ENCODE results near the gene UTP15.

Gene UTP15

DNA sequence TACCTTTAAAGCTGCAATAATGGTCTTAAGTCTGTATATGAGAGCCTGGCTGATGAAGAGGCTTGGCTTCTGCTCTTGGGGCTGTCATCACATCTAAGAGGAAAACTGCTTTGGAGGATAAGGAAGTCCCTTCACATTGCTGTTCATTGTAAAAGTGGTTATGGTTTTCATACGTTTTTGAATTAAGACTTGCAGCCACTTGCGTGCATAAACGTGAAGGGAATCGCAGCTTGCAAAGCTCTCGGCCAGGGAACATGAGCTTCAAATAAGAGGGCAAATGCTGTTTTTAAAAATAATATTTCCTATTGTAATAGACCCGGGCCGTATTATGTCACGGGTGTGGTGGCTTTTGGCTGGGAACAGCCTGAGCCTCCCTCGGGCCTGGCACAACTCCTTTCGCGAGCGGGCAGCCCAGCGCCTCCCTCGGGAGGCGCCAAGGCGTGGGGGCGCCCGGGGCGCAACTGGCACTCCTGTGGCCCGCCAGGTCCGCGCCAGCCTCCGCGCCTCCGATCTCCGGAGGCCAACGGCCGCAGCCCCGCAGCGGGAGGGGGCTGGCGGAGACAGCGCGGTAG, 59.9 kb downstream of the UTP15 start:
- TF ChIP-seq, protein P1, sequence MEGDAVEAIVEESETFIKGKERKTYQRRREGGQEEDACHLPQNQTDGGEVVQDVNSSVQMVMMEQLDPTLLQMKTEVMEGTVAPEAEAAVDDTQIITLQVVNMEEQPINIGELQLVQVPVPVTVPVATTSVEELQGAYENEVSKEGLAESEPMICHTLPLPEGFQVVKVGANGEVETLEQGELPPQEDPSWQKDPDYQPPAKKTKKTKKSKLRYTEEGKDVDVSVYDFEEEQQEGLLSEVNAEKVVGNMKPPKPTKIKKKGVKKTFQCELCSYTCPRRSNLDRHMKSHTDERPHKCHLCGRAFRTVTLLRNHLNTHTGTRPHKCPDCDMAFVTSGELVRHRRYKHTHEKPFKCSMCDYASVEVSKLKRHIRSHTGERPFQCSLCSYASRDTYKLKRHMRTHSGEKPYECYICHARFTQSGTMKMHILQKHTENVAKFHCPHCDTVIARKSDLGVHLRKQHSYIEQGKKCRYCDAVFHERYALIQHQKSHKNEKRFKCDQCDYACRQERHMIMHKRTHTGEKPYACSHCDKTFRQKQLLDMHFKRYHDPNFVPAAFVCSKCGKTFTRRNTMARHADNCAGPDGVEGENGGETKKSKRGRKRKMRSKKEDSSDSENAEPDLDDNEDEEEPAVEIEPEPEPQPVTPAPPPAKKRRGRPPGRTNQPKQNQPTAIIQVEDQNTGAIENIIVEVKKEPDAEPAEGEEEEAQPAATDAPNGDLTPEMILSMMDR (IDR thresholded peaks at IDR 0.05; ENCODE audit: insufficient read depth, low read length, poor library complexity, severe bottlenecking), result no peak
- Histone ChIP-seq H3K27me3 (replicated peaks; ENCODE audit: control insufficient read depth, insufficient read depth, low read length) (no peaks in the 10 kb centered on the region; the same call in 1 of the 2 replicates), H3K4me3 (replicated peaks; ENCODE audit: low read depth, low read length) (peak overlapping the region; percentile 54), H3K36me3 (ENCODE audit: control insufficient read depth, insufficient read depth, low read length) (no peaks in the 10 kb centered on the region)
- no peak for DNase-seq (ENCODE audit: extremely low read depth, insufficient read length)

DNA sequence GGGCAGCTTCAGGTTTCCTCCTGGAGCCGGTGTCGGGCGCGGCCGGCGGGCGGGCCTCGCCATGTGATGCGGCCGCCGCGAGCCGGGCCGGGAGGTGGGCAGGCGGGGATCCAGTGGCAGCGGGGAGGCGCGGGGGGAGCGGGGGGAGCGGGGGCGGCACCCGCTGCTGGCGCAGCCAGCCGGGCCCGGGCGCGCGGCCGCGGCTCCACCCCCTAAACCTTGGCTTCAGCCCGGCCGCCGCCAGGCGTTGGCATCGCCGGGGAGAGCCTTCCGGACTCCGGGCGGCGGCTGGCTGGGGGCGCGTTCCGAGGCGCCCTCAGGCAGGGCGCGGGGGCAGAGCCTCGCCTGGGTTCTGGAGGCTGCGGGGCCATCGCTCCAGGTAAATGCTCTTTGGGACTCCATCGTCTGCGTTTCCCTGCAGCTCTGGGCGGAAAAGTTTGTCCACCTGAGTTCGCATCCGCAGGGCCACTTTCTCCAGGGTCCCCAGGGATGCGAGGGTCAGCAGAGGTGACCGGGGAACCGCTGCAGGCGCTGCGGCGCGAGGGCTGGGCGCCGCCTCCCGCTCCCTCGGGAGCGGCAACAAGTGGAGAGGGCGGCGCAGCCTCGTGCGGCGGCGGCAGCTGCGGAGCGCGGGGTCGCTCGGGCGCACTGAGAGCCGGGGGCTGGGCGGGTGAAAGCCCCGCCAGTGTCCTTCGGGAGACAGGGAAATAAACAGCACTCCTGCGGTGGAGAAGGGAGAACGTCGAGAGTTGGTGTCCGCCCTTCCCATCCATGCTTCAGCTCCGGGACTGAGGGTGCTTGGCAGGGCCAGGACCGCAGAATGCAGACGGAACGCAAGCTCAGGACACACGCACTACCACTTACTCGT, 60.6 kb downstream of the UTP15 start, which contains the start of gene ARHGEF28:
Gene ARHGEF28, plus strand, starts transcription at position 253 of the 868 bp plus-strand sequence. CDS start 58,656 bp downstream, outside the sequence.
- TF ChIP-seq, protein P1 (IDR thresholded peaks at IDR 0.05; ENCODE audit: insufficient read depth, low read length, poor library complexity, severe bottlenecking), result no peak
- peak; percentile 42 for DNase-seq (ENCODE audit: extremely low read depth, insufficient read length)

DNA sequence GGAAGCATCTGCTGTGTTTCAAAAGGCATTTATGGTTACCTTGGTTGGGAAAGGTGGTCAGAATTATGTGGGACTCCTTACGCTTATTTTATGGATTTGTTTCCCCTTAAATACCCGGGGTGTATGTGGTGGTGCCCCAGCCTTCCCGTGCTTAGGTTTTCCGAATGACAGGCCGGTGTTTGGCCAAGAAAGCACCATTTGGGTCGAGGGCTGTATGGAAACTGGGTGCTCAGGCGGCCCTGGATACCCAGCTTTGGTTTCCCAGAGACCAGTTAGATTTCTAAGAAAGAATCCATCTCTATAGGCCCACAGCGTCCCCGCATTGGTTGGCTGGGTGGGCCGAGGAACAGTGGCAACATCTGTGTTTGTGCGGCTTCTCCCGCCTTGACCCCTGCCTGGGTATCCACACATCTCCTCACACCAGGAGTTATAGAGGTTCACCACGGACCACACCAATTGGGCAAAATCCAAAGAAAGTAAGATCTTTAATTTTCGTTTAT, 61.3 kb downstream of the UTP15 start:
- TF ChIP-seq, protein P1 (IDR thresholded peaks at IDR 0.05; ENCODE audit: insufficient read depth, low read length, poor library complexity, severe bottlenecking), result no peak
- H3K4me3 ChIP-seq (replicated peaks; ENCODE audit: low read depth, low read length), result no peak overlapping the region
- no peak for DNase-seq (ENCODE audit: extremely low read depth, insufficient read length)
- no peaks in the 10 kb centered on the region; the same call in 1 of the 2 replicates for H3K27me3 ChIP-seq (replicated peaks; ENCODE audit: control insufficient read depth, insufficient read depth, low read length)
- H3K36me3 ChIP-seq (ENCODE audit: control insufficient read depth, insufficient read depth, low read length), result no peaks in the 10 kb centered on the region

More for the DNA sequence above, 60.6 kb downstream of the UTP15 start, which contains the start of gene ARHGEF28:
- Histone ChIP-seq H3K36me3 (ENCODE audit: control insufficient read depth, insufficient read depth, low read length) (no peaks in the 10 kb centered on the region), H3K27me3 (replicated peaks; ENCODE audit: control insufficient read depth, insufficient read depth, low read length) (no peaks in the 10 kb centered on the region; the same call in 1 of the 2 replicates), H3K4me3 (replicated peaks; ENCODE audit: low read depth, low read length) (peak within 1 kb of the TSS; percentile 63)

DNA sequence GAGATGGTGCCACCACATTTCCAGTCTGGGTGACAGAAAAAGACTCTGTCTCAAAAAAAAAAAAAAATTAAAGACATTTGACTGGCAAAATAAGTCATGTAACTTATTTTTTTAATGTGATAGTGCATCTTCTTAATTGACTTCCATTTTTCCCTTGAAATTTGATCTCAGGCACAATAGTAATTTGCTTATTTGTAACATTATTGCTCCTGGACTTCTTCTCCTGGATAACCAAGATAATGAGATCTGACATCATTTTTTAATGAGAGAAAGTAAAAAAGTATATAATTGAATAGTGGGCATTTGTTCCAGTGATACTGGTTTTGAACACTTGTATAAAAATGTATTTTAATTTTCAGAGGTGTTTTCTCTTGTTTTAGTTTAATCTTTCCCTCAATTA, 63.9 kb downstream of the UTP15 start:
- TF ChIP-seq, protein P1 (IDR thresholded peaks at IDR 0.05; ENCODE audit: insufficient read depth, low read length, poor library complexity, severe bottlenecking), result no peak
- DNase-seq (ENCODE audit: extremely low read depth, insufficient read length), result no peak
- H3K27me3 ChIP-seq (replicated peaks; ENCODE audit: control insufficient read depth, insufficient read depth, low read length), result no peaks in the 10 kb centered on the region; the same call in 1 of the 2 replicates

DNA sequence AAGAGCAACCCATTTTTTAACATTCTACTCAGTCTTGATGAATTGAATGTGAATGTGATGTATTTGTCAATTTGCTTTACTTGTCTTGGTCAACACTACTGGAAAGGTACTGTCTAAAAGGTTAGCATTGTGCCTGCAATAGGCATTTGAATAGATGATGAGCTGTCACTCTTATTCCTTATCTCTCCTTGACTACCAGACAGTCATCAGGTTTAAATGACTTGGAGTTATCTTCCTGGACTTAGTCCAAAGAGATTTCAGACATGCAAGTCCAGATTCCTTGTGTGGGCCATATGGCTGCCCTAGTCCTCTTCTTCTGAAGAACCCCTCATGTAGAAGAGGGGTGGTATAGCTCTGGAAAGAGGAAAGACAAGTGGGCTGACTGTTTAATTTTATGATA, 65.2 kb downstream of the UTP15 start:
- DNase-seq (ENCODE audit: extremely low read depth, insufficient read length), result no peak
- Histone ChIP-seq H3K27me3 (replicated peaks; ENCODE audit: control insufficient read depth, insufficient read depth, low read length) (no peaks in the 10 kb centered on the region; the same call in 1 of the 2 replicates), H3K4me3 (replicated peaks; ENCODE audit: low read depth, low read length) (no peak overlapping the region), H3K36me3 (ENCODE audit: control insufficient read depth, insufficient read depth, low read length) (no peaks in the 10 kb centered on the region)
- TF ChIP-seq, protein P1 (IDR thresholded peaks at IDR 0.05; ENCODE audit: insufficient read depth, low read length, poor library complexity, severe bottlenecking), result no peak

More for the DNA sequence above, 63.9 kb downstream of the UTP15 start:
- no peak overlapping the region for H3K4me3 ChIP-seq (replicated peaks; ENCODE audit: low read depth, low read length)
- no peaks in the 10 kb centered on the region for H3K36me3 ChIP-seq (ENCODE audit: control insufficient read depth, insufficient read depth, low read length)
